ENCODE results near the gene MRC1. TPM values are rescaled to one million over a fixed set of nuclear protein-coding genes. Genes with fewer than 3 reads are reported as not detected.

Gene MRC1
- total and polyA plus RNA-seq, 9 of the 15 experiments (the other 6 are each of a cell fraction or from before 2014, with no cell fraction given): 0.01 to 0.20 (median 0.03) TPM; not detected in 5

DNA sequence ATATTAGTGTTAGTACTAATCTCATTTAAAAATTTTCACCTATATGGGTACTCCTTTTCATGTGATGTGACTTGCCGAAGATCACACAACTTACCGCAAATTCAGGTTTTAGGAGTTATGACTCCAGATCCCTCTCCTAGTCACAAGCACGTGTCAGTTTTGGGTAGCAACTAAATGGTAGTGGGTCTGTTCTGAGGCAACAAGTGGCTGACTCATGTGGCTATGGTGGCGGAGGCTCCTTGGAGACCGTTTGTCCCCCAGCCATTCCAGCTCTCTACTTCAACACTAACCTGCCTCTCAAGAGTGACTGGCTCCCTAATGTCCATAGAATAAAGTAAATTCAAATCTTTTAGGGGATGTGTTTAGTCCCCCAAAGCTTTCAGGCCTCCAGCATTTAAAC lies 39.5 kb downstream of the MRC1 start (continued):
- no peak for TF ChIP-seq AFF1 (IDR thresholded peaks at IDR 0.05; ENCODE audit: low read depth in 1 of 2, partially characterized antibody in 2 of 2)
- TF ChIP-seq PTRF (tag; IDR thresholded peaks at IDR 0.05): no peak
- no peak for TF ChIP-seq ZNF212 (CRISPR knock-in tag; IDR thresholded peaks at IDR 0.05)
- no peak for TF ChIP-seq ZNF224 (CRISPR knock-in tag; IDR thresholded peaks at IDR 0.05)
- no peak for TF ChIP-seq ETV5 (CRISPR knock-in tag; IDR thresholded peaks at IDR 0.05; ENCODE audit: low read depth)
- TF ChIP-seq ASH1L (IDR thresholded peaks at IDR 0.05; ENCODE audit: borderline replicate concordance, low read depth, partially characterized antibody): no peak
- no peak for TF ChIP-seq NUFIP1 (IDR thresholded peaks at IDR 0.05; ENCODE audit: partially characterized antibody)
- TF ChIP-seq IFI16 (CRISPR knock-in tag; IDR thresholded peaks at IDR 0.05): no peak

Measured in K562 (cell line).